ENCODE data around the gene CHST8. TPM values are rescaled to one million over a fixed set of nuclear protein-coding genes. Genes with fewer than 3 reads are reported as not detected.

CHST8 gene
- total RNA-seq, 1 donor from 2014 or later, result 3.2 TPM

DNA sequence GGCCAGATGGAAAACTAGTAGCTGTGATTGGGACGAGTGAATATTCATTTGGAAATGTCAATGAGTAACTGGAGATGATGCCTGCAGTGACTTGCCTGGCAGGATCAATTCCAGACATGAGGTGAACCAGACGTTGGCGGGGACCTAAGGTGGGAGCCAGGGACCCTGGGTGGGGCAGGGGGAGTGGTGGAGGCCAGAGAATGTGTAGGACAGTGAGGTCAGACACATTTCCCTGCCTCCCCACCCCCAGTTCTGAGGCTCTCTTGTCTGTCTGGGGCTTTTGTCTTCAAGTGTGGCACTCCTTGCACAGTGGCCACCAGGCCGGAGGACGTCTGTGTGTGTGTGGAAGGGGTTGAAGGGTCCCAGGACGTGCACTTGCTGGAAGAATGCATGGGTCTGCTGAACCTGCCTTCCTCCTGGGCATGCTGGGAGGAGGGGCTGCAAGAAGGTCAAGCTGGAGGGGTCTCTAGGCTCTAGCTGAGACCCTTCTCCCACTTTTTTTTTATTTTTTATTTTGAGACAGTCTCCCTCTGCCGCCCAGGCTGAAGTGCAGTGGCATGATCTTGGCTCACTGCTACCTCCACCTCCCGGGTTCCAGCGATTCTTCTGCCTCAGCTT, 51.6 kb downstream of the CHST8 start:
- H3K4me1 ChIP-seq, result no peaks in the 10 kb centered on the region
- TF ChIP-seq POLR2A (IDR thresholded peaks at IDR 0.05) (no peak), CTCF (IDR thresholded peaks at IDR 0.05) (no peak), POLR2AphosphoS5 (IDR thresholded peaks at IDR 0.05; ENCODE audit: insufficient read depth in 1 of 2, low read depth in 1 of 2) (no peak)
- DNase-seq (ENCODE audit: extremely low spot score in 2 of 2), result peak in 1 of 2 donors; percentile 64
- no peaks in the 10 kb centered on the region for H3K9me3 ChIP-seq
- no peaks in the 10 kb centered on the region for H3K36me3 ChIP-seq
- H3K4me3 ChIP-seq, result no peak overlapping the region
- no peaks in the 10 kb centered on the region for H3K27me3 ChIP-seq
- H3K27ac ChIP-seq, result no peak overlapping the region
- intact Hi-C loops (cut with DNase I), result no loop called here

GRCh38 chr19:33673996-33674625, 52.4 kb downstream of the CHST8 start:
- Histone ChIP-seq H3K4me3 (no peak overlapping the region), H3K9me3 (no peaks in the 10 kb centered on the region), H3K27ac (no peak overlapping the region), H3K27me3 (no peaks in the 10 kb centered on the region), H3K36me3 (no peaks in the 10 kb centered on the region), H3K4me1 (no peaks in the 10 kb centered on the region)
- TF ChIP-seq POLR2A (IDR thresholded peaks at IDR 0.05), result no peak
- no peak for TF ChIP-seq POLR2AphosphoS5 (IDR thresholded peaks at IDR 0.05; ENCODE audit: insufficient read depth in 1 of 2, low read depth in 1 of 2)
- TF ChIP-seq CTCF (IDR thresholded peaks at IDR 0.05), result no peak
- peak; percentile 44 to 58 for DNase-seq (ENCODE audit: extremely low spot score in 2 of 2)
- intact Hi-C loops (cut with DNase I), result no loop called here

DNA sequence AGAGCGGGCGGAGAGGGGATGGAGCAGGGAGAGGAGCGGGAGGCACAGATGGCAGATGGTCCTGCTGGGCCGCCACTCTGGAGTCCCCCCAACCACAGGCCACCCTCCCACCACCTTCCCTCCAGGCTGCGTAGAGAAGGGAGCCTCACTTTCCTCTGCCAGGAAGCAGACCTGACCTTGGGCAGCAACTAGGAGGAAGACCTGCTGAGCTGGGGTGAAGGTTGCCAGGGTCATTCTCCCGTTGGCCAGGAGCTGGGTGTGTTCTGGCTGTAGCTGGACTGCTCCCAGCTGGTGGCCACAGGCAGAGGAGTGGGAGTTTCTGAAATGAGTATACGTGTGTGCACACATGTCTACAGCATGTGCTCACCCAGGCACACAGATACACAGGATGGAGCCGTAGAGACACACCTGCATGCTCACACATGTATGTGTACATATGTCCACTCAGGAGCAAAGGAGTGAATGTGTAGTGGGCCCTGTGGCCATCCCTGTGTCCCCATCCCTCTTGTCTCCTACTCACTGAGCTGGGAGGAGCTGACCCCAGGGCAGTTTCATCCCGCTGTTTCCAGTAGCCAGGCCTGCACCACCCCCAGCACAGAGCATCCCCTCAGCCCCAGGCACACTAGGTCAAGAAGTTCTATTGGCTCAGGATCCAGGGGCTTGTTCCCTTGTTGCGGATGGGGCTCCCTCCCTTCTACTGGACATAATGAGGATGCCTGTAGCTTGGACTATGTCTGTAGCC, 53.0 kb downstream of the CHST8 start:
- Histone ChIP-seq H3K27me3 (no peaks in the 10 kb centered on the region), H3K27ac (no peak overlapping the region), H3K4me1 (no peaks in the 10 kb centered on the region), H3K36me3 (no peaks in the 10 kb centered on the region), H3K4me3 (no peak overlapping the region), H3K9me3 (no peaks in the 10 kb centered on the region)
- peak; percentile 44 to 79 for DNase-seq (ENCODE audit: extremely low spot score in 2 of 2)
- TF ChIP-seq POLR2A (IDR thresholded peaks at IDR 0.05) (no peak), CTCF (IDR thresholded peaks at IDR 0.05) (no peak), POLR2AphosphoS5 (IDR thresholded peaks at IDR 0.05; ENCODE audit: insufficient read depth in 1 of 2, low read depth in 1 of 2) (no peak)
- intact Hi-C loops (cut with DNase I), result no loop called here

GRCh38 chr19:33675501-33676124, 53.9 kb downstream of the CHST8 start:
- Histone ChIP-seq H3K9me3 (no peaks in the 10 kb centered on the region), H3K36me3 (no peaks in the 10 kb centered on the region), H3K4me1 (no peaks in the 10 kb centered on the region), H3K4me3 (no peak overlapping the region), H3K27ac (no peak overlapping the region), H3K27me3 (no peaks in the 10 kb centered on the region)
- peak; percentile 61 to 76 for DNase-seq (ENCODE audit: extremely low spot score in 2 of 2)
- TF ChIP-seq POLR2AphosphoS5 (IDR thresholded peaks at IDR 0.05; ENCODE audit: insufficient read depth in 1 of 2, low read depth in 1 of 2), result no peak
- TF ChIP-seq POLR2A (IDR thresholded peaks at IDR 0.05), result no peak
- no peak for TF ChIP-seq CTCF (IDR thresholded peaks at IDR 0.05)
- intact Hi-C loops (cut with DNase I), result no loop called here
